K562 (cell line): ENCODE data around the gene TINAGL1. TPM values are rescaled to one million over a fixed set of nuclear protein-coding genes. Genes with fewer than 3 reads are reported as not detected.

Experiments
- BCL6 ChIP-seq: fragments of 250-450 bp; sonication (Bioruptor Pico); IDR thresholded peaks from 2 replicates; pipeline ENCODE4 v1.4.0; 2020
- PHF21A ChIP-seq: fragments of 450-650 bp; IDR thresholded peaks from 2 replicates; pipeline ENCODE4 v1.6.1; 2017; ENCODE audit warnings: low read depth, borderline replicate concordance
- POLR2A ChIP-seq: fragments of 450-650 bp; conservative IDR thresholded peaks from 2 replicates; pipeline ENCODE4 v1.6.1; 2016
- RAD21 ChIP-seq, 2 experiments: fragments of 250-450 bp in 1 of 2; fragments of 450-650 bp in 1 of 2; sonication (Bioruptor Pico) in 1 of 2; formaldehyde crosslinking in 1 of 2; IDR thresholded peaks in 1 of 2; conservative IDR thresholded peaks in 1 of 2; 2 replicates each; pipeline versions ENCODE4 v1.4.0 to v1.8.0; 2020 to 2022; ENCODE audit warnings: mild to moderate bottlenecking in 2 of 2, moderate library complexity in 1 of 2
- SLC30A9 ChIP-seq: fragments of 250-450 bp; sonication (Bioruptor Pico); IDR thresholded peaks from 2 replicates; pipeline ENCODE4 v1.8.0; 2022; ENCODE audit warnings: mild to moderate bottlenecking, moderate library complexity
- TCF7L2 ChIP-seq: fragments of 150-350 bp; IDR thresholded peaks from 2 replicates; pipeline ENCODE4 v1.6.1; 2016; ENCODE audit warnings: low read depth, mild to moderate bottlenecking, low read length, moderate library complexity
- TCFL5 ChIP-seq: fragments of 250-450 bp; sonication (Bioruptor Pico); conservative IDR thresholded peaks from 2 replicates; pipeline ENCODE4 v1.6.1; 2021; ENCODE audit warnings: mild to moderate bottlenecking, moderate library complexity, matching md5 sums
- TRIM24 ChIP-seq, 2 experiments: fragments of 450-650 bp; IDR thresholded peaks; 2 replicates each; pipeline ENCODE4 v1.6.1; 2016
- TRIM28 ChIP-seq: fragments of 450-650 bp; IDR thresholded peaks from 2 replicates; pipeline ENCODE4 v1.6.1; 2017
- polyA plus RNA-seq, 8 experiments: library from polyadenylated mRNA; depleted of rRNA in 4 of 8; stranded (reverse) in 5 of 8; unstranded in 3 of 8; fragments of >200 nt; fragmentation: Nextera tagmentation in 2 of 8; fragmentation: Illumina TruSeq in 1 of 8; extraction: Ambion mirVana in 2 of 8; extraction: Trizol in 1 of 8; gene quantifications; 2 replicates each; pipeline versions ENCODE4 v1.2.1 to v1.2.3, GENCODE V29; 2011 to 2014; ENCODE audit warnings: inconsistent platforms in 1 of 8, missing spikeins in 1 of 8
- total RNA-seq, 7 experiments: library from RNA; depleted of rRNA in 6 of 7; stranded (reverse); fragments of >200 nt in 6 of 7; fragmentation: Illumina TruSeq in 2 of 7; extraction: Trizol in 2 of 7; gene quantifications; 2 replicates each; pipeline versions ENCODE4 v1.2.1 to v1.2.3, GENCODE V29; 2011 to 2021; ENCODE audit warnings: low replicate concordance in 1 of 7
- TF ChIP-seq, protein P1 (sequence below): fragments of 450-650 bp; IDR thresholded peaks from 2 replicates; pipeline ENCODE4 v1.7.0; 2016; ENCODE audit warnings: borderline replicate concordance
- TF ChIP-seq, protein P2 (sequence below): fragments of 200-800 bp; sonication (Bioruptor generic); IDR thresholded peaks from 2 replicates; pipeline ENCODE4 v1.6.1; 2017; ENCODE audit warnings: missing genetic modification characterization, missing compliant biosample characterization
- TF ChIP-seq, protein P3 (sequence below), 2 experiments: IDR thresholded peaks; 2 replicates each; pipeline ENCODE4 v1.6.1; 2011; ENCODE audit warnings: borderline replicate concordance in 1 of 2, control low read depth in 1 of 2, low read depth in 1 of 2, low read length in 1 of 2, mild to moderate bottlenecking in 1 of 2, mixed read lengths in 1 of 2, moderate library complexity in 1 of 2; ENCODE audit not compliant: insufficient read depth in 1 of 2, insufficient read length in 1 of 2, poor library complexity in 1 of 2, severe bottlenecking in 1 of 2; ENCODE audit errors: extremely low read depth in 1 of 2
- TF ChIP-seq, protein P4 (sequence below): sonication (generic); formaldehyde crosslinking; IDR thresholded peaks from 2 replicates; pipeline ENCODE4 v1.8.1; 2023; ENCODE audit warnings: mild to moderate bottlenecking, missing genetic modification reagents
- TF ChIP-seq, protein P5 (sequence below): IDR thresholded peaks from 2 replicates; pipeline ENCODE4 v1.6.1; 2011; ENCODE audit warnings: borderline replicate concordance, low read depth, mild to moderate bottlenecking, moderate library complexity, low read length; ENCODE audit not compliant: insufficient read depth, poor library complexity, severe bottlenecking
- TF ChIP-seq, protein P6 (sequence below): sonication (generic); formaldehyde crosslinking; IDR thresholded peaks from 2 replicates; pipeline ENCODE4 v1.8.1; 2023; ENCODE audit warnings: mild to moderate bottlenecking, missing genetic modification reagents

The TINAGL1 gene
- total and polyA plus RNA-seq, 9 of the 15 experiments (the other 6 are each of a cell fraction or from before 2014, with no cell fraction given) = 0.04 to 1.2 (median 0.07) TPM; not detected in 4

DNA sequence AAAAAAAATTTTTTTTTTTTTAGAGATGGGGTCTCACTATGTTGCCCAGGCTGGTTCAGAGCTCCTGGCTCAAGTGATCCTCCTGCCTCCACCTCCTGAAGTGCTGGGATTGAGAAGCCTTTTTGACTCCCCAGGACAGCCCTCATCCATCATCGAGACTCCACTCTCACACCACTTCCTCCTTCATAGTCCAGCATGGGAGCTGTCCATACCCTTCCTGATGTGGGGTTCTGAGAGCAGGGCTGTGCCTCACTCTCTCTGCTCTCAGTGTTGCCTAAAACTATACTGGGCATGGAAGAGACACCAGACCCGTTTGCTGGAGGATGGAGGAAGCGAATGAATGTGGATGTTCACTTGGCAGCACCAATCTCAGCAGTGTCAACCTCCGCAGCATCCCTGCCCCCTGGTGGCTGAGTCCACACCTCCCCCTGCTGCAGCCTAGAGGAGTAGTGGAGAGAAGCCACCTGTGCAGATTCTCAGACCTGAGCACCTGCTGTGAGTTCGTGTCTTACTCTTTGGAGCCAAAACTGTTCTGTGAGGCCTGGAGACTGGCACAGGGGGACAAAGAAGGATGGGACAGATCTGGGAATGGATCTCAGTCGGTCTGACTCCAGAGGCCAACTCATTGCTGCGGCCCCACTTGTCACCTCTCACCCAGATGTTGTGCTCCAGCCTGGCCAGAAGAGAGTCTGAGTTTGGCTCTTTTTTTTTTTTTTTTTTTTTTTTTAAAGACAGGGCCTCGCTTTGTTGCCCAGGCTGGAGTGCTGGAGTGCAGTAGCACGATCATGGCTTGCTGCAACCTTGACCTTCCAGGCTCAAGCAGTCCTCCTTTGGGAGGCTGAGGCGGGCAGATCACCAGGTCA, 17.7 kb downstream of the TINAGL1 start (continued):
- TF ChIP-seq, protein P1, sequence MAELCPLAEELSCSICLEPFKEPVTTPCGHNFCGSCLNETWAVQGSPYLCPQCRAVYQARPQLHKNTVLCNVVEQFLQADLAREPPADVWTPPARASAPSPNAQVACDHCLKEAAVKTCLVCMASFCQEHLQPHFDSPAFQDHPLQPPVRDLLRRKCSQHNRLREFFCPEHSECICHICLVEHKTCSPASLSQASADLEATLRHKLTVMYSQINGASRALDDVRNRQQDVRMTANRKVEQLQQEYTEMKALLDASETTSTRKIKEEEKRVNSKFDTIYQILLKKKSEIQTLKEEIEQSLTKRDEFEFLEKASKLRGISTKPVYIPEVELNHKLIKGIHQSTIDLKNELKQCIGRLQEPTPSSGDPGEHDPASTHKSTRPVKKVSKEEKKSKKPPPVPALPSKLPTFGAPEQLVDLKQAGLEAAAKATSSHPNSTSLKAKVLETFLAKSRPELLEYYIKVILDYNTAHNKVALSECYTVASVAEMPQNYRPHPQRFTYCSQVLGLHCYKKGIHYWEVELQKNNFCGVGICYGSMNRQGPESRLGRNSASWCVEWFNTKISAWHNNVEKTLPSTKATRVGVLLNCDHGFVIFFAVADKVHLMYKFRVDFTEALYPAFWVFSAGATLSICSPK = no peak
- peak; percentile 89 to 97 for TF ChIP-seq RAD21 (CRISPR knock-in tag; conservative IDR thresholded peaks at IDR 0.05 in 1 of 2, IDR thresholded peaks at IDR 0.05 in 1 of 2)
- no peak for TF ChIP-seq BCL6 (CRISPR knock-in tag)
- TF ChIP-seq PHF21A = no peak
- TF ChIP-seq, protein P2, sequence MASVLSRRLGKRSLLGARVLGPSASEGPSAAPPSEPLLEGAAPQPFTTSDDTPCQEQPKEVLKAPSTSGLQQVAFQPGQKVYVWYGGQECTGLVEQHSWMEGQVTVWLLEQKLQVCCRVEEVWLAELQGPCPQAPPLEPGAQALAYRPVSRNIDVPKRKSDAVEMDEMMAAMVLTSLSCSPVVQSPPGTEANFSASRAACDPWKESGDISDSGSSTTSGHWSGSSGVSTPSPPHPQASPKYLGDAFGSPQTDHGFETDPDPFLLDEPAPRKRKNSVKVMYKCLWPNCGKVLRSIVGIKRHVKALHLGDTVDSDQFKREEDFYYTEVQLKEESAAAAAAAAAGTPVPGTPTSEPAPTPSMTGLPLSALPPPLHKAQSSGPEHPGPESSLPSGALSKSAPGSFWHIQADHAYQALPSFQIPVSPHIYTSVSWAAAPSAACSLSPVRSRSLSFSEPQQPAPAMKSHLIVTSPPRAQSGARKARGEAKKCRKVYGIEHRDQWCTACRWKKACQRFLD (CRISPR knock-in tag) = no peak
- no peak for TF ChIP-seq SLC30A9 (CRISPR knock-in tag)
- TF ChIP-seq TRIM24 (IDR thresholded peaks at IDR 0.05) = no peak
- TF ChIP-seq, protein P3, sequence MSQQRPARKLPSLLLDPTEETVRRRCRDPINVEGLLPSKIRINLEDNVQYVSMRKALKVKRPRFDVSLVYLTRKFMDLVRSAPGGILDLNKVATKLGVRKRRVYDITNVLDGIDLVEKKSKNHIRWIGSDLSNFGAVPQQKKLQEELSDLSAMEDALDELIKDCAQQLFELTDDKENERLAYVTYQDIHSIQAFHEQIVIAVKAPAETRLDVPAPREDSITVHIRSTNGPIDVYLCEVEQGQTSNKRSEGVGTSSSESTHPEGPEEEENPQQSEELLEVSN (IDR thresholded peaks at IDR 0.05; ENCODE audit: borderline replicate concordance in 1 of 2, extremely low read depth in 1 of 2, insufficient read depth in 1 of 2, insufficient read length in 1 of 2, low read depth in 1 of 2, low read length in 1 of 2, poor library complexity in 1 of 2, severe bottlenecking in 1 of 2) = no peak
- TF ChIP-seq TCFL5 (CRISPR knock-in tag) = no peak
- TF ChIP-seq, protein P4, sequence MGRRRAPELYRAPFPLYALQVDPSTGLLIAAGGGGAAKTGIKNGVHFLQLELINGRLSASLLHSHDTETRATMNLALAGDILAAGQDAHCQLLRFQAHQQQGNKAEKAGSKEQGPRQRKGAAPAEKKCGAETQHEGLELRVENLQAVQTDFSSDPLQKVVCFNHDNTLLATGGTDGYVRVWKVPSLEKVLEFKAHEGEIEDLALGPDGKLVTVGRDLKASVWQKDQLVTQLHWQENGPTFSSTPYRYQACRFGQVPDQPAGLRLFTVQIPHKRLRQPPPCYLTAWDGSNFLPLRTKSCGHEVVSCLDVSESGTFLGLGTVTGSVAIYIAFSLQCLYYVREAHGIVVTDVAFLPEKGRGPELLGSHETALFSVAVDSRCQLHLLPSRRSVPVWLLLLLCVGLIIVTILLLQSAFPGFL (CRISPR knock-in tag) = no peak
- TF ChIP-seq, protein P5, sequence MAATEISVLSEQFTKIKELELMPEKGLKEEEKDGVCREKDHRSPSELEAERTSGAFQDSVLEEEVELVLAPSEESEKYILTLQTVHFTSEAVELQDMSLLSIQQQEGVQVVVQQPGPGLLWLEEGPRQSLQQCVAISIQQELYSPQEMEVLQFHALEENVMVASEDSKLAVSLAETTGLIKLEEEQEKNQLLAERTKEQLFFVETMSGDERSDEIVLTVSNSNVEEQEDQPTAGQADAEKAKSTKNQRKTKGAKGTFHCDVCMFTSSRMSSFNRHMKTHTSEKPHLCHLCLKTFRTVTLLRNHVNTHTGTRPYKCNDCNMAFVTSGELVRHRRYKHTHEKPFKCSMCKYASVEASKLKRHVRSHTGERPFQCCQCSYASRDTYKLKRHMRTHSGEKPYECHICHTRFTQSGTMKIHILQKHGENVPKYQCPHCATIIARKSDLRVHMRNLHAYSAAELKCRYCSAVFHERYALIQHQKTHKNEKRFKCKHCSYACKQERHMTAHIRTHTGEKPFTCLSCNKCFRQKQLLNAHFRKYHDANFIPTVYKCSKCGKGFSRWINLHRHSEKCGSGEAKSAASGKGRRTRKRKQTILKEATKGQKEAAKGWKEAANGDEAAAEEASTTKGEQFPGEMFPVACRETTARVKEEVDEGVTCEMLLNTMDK = peak; percentile 72
- no peak for TF ChIP-seq POLR2A
- TF ChIP-seq, protein P6, sequence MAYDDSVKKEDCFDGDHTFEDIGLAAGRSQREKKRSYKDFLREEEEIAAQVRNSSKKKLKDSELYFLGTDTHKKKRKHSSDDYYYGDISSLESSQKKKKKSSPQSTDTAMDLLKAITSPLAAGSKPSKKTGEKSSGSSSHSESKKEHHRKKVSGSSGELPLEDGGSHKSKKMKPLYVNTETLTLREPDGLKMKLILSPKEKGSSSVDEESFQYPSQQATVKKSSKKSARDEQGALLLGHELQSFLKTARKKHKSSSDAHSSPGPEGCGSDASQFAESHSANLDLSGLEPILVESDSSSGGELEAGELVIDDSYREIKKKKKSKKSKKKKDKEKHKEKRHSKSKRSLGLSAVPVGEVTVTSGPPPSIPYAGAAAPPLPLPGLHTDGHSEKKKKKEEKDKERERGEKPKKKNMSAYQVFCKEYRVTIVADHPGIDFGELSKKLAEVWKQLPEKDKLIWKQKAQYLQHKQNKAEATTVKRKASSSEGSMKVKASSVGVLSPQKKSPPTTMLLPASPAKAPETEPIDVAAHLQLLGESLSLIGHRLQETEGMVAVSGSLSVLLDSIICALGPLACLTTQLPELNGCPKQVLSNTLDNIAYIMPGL = no peak
- no peak for TF ChIP-seq TCF7L2
- TF ChIP-seq TRIM28 = no peak
